ENCODE data around the gene FAR2.

DNA sequence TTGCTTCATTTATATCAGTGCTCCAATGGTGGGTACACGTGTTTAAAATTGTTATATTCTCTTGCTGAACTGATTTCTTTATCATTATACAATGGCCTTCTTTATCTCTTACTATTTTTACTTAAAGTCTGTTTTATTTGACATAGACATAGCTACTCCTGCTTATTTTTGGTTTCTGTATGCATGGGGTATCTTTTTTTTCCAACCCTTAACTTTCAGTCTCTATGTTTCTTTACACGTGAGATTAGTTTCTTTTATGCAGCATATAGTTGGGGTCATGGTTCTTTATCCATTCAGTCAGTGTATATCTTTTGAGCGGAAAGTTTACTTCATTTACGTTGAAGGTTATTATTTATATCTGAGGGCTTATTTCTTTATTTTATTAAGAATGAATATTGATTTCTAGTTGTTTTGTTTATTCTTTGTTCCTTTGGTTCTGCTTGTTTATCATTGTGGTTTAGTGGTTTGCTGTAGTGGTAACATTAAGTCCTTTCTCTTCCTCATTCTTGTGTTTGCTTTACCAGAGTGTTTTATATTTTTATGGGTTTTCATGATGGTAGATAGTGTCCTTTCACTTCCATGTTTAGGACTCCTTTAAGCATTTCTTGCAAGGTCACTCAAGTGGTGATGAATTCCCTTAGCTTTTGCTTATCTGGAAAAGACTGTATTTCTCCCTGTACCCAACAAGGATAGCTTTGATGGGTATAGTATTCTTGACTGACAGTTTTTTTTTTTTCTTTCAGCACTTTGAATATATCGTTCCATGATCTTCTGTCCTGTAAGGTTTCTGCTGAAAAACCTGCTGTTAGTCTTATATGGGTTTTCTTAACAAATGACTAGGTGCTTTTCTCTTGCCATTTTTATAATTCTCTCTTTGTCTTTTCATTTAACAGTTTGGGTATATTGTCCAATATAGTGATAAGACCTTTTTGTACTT lies 38.3 kb upstream of the FAR2 start:
- TF ChIP-seq, protein P1, sequence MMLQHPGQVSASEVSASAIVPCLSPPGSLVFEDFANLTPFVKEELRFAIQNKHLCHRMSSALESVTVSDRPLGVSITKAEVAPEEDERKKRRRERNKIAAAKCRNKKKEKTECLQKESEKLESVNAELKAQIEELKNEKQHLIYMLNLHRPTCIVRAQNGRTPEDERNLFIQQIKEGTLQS (IDR thresholded peaks at IDR 0.05), result no peak
- TF ChIP-seq, protein P2, sequence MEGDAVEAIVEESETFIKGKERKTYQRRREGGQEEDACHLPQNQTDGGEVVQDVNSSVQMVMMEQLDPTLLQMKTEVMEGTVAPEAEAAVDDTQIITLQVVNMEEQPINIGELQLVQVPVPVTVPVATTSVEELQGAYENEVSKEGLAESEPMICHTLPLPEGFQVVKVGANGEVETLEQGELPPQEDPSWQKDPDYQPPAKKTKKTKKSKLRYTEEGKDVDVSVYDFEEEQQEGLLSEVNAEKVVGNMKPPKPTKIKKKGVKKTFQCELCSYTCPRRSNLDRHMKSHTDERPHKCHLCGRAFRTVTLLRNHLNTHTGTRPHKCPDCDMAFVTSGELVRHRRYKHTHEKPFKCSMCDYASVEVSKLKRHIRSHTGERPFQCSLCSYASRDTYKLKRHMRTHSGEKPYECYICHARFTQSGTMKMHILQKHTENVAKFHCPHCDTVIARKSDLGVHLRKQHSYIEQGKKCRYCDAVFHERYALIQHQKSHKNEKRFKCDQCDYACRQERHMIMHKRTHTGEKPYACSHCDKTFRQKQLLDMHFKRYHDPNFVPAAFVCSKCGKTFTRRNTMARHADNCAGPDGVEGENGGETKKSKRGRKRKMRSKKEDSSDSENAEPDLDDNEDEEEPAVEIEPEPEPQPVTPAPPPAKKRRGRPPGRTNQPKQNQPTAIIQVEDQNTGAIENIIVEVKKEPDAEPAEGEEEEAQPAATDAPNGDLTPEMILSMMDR (IDR thresholded peaks at IDR 0.05; ENCODE audit: low read depth, low read length, missing input control), result no peak
- TF ChIP-seq TAF1 (conservative IDR thresholded peaks at IDR 0.05) (no peak), JUND (IDR thresholded peaks at IDR 0.05) (no peak), GABPA (IDR thresholded peaks at IDR 0.05 in 1 of 2, conservative IDR thresholded peaks at IDR 0.05 in 1 of 2) (no peak), SP1 (IDR thresholded peaks at IDR 0.05) (no peak), YY1 (IDR thresholded peaks at IDR 0.05) (no peak), HNF4A (conservative IDR thresholded peaks at IDR 0.05) (no peak)
- TF ChIP-seq, protein P3, sequence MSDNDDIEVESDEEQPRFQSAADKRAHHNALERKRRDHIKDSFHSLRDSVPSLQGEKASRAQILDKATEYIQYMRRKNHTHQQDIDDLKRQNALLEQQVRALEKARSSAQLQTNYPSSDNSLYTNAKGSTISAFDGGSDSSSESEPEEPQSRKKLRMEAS (IDR thresholded peaks at IDR 0.05), result no peak
- TF ChIP-seq, protein P4, sequence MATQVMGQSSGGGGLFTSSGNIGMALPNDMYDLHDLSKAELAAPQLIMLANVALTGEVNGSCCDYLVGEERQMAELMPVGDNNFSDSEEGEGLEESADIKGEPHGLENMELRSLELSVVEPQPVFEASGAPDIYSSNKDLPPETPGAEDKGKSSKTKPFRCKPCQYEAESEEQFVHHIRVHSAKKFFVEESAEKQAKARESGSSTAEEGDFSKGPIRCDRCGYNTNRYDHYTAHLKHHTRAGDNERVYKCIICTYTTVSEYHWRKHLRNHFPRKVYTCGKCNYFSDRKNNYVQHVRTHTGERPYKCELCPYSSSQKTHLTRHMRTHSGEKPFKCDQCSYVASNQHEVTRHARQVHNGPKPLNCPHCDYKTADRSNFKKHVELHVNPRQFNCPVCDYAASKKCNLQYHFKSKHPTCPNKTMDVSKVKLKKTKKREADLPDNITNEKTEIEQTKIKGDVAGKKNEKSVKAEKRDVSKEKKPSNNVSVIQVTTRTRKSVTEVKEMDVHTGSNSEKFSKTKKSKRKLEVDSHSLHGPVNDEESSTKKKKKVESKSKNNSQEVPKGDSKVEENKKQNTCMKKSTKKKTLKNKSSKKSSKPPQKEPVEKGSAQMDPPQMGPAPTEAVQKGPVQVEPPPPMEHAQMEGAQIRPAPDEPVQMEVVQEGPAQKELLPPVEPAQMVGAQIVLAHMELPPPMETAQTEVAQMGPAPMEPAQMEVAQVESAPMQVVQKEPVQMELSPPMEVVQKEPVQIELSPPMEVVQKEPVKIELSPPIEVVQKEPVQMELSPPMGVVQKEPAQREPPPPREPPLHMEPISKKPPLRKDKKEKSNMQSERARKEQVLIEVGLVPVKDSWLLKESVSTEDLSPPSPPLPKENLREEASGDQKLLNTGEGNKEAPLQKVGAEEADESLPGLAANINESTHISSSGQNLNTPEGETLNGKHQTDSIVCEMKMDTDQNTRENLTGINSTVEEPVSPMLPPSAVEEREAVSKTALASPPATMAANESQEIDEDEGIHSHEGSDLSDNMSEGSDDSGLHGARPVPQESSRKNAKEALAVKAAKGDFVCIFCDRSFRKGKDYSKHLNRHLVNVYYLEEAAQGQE (IDR thresholded peaks at IDR 0.05), result no peak
